HepG2 (cell line): ENCODE results near the gene BIRC6. TPM values are rescaled to one million over a fixed set of nuclear protein-coding genes. Genes with fewer than 3 reads are reported as not detected.

ENCODE experiments used
- BRD4 ChIP-seq: sonication (generic); formaldehyde crosslinking; IDR thresholded peaks from 2 replicates; pipeline ENCODE4 v1.4.0; 2020; ENCODE audit warnings: missing genetic modification reagents
- EZH2 ChIP-seq: conservative IDR thresholded peaks from 2 replicates; pipeline ENCODE4 v1.6.1; 2012; ENCODE audit warnings: mild to moderate bottlenecking, low read depth, low read length, moderate library complexity
- ISX ChIP-seq: sonication (generic); formaldehyde crosslinking; conservative IDR thresholded peaks from 2 replicates; pipeline ENCODE4 v1.5.0; 2020; ENCODE audit warnings: missing genetic modification reagents
- MXD4 ChIP-seq: IDR thresholded peaks from 2 replicates; pipeline ENCODE4 v1.6.1; 2016; ENCODE audit warnings: mild to moderate bottlenecking, missing biosample characterization, missing genetic modification reagents
- PAF1 ChIP-seq: IDR thresholded peaks from 2 replicates; pipeline ENCODE4 v1.6.1; 2016; ENCODE audit warnings: missing genetic modification reagents, missing compliant biosample characterization
- PLRG1 ChIP-seq: fragments of 450-650 bp; conservative IDR thresholded peaks from 2 replicates; pipeline ENCODE4 v1.6.1; 2016
- RBM22 ChIP-seq: fragments of 200-400 bp; formaldehyde crosslinking; optimal IDR thresholded peaks from 2 replicates; pipeline ENCODE3; 2017; ENCODE audit warnings: mild to moderate bottlenecking, low read length, moderate library complexity
- RFXANK ChIP-seq: IDR thresholded peaks from 2 replicates; pipeline ENCODE4 v1.6.1; 2016
- SALL1 ChIP-seq: sonication (generic); formaldehyde crosslinking; IDR thresholded peaks from 2 replicates; pipeline ENCODE4 v1.8.0; 2022; ENCODE audit warnings: mild to moderate bottlenecking, missing genetic modification reagents
- SSRP1 ChIP-seq: IDR thresholded peaks from 2 replicates; pipeline ENCODE4 v1.6.1; 2016; ENCODE audit warnings: control low read depth
- TBX2 ChIP-seq: sonication (generic); formaldehyde crosslinking; IDR thresholded peaks from 2 replicates; pipeline ENCODE4 v1.5.0; 2020; ENCODE audit warnings: missing genetic modification reagents, mild to moderate bottlenecking, borderline replicate concordance
- ZBTB4 ChIP-seq: sonication (generic); formaldehyde crosslinking; IDR thresholded peaks from 2 replicates; pipeline ENCODE4 v1.4.0; 2020; ENCODE audit warnings: missing genetic modification reagents, mild to moderate bottlenecking, borderline replicate concordance
- ZEB1 ChIP-seq: IDR thresholded peaks from 2 replicates; pipeline ENCODE4 v1.6.1; 2012; ENCODE audit warnings: mild to moderate bottlenecking, low read depth, inconsistent platforms; ENCODE audit not compliant: insufficient replicate concordance
- ZKSCAN5 ChIP-seq: sonication (generic); formaldehyde crosslinking; IDR thresholded peaks from 2 replicates; pipeline ENCODE4 v1.5.1; 2020; ENCODE audit warnings: mild to moderate bottlenecking, missing genetic modification reagents
- ZNF253 ChIP-seq: sonication (generic); formaldehyde crosslinking; IDR thresholded peaks from 2 replicates; pipeline ENCODE4 v1.8.0; 2022; ENCODE audit warnings: mild to moderate bottlenecking, missing genetic modification reagents, borderline replicate concordance
- ZNF292 ChIP-seq: sonication (generic); formaldehyde crosslinking; IDR thresholded peaks from 2 replicates; pipeline ENCODE4 v1.8.1; 2022; ENCODE audit warnings: mild to moderate bottlenecking, low read depth, missing genetic modification reagents, borderline replicate concordance
- ZNF547 ChIP-seq: sonication (generic); formaldehyde crosslinking; IDR thresholded peaks from 2 replicates; pipeline ENCODE4 v1.5.1; 2020; ENCODE audit warnings: mild to moderate bottlenecking, missing genetic modification reagents
- polyA plus RNA-seq, 8 experiments: library from polyadenylated mRNA; depleted of rRNA in 3 of 8; stranded (reverse) in 7 of 8; unstranded in 1 of 8; fragments of >200 nt; fragmentation: Illumina TruSeq in 4 of 8; extraction: Trizol in 4 of 8; gene quantifications; 2 replicates each; pipeline versions ENCODE4 v1.2.1 to v1.2.3, GENCODE V29; 2011 to 2016; ENCODE audit warnings: low read depth in 4 of 8, missing spikeins in 1 of 8, mixed read lengths in 1 of 8; ENCODE audit not compliant: insufficient read depth in 1 of 8
- total RNA-seq, 5 experiments: library from RNA; depleted of rRNA; stranded (reverse); fragments of >200 nt; fragmentation: Illumina TruSeq; extraction: Trizol; gene quantifications; 2 replicates each; pipeline ENCODE4 v1.2.3, GENCODE V29; 2016; ENCODE audit warnings: low read depth in 1 of 5
- TF ChIP-seq, protein P1 (sequence below): sonication (generic); formaldehyde crosslinking; IDR thresholded peaks from 2 replicates; pipeline ENCODE4 v1.8.1; 2023; ENCODE audit warnings: missing genetic modification reagents, mild to moderate bottlenecking, borderline replicate concordance
- TF ChIP-seq, protein P2 (sequence below): IDR thresholded peaks from 2 replicates; pipeline ENCODE4 v1.6.1; 2016
- TF ChIP-seq, protein P3 (sequence below): sonication (generic); formaldehyde crosslinking; conservative IDR thresholded peaks from 2 replicates; pipeline ENCODE4 v1.4.0; 2020; ENCODE audit warnings: mild to moderate bottlenecking, missing genetic modification reagents, moderate library complexity
- TF ChIP-seq, protein P4 (sequence below): sonication (generic); formaldehyde crosslinking; IDR thresholded peaks from 2 replicates; pipeline ENCODE4 v1.5.0; 2020; ENCODE audit warnings: mild to moderate bottlenecking, low read depth, missing genetic modification reagents, borderline replicate concordance

BIRC6 gene
- total and polyA plus RNA-seq, 2 of the 13 experiments (the other 11 are each of a cell fraction or from before 2014, with no cell fraction given) = 65.6 to 120 TPM

DNA sequence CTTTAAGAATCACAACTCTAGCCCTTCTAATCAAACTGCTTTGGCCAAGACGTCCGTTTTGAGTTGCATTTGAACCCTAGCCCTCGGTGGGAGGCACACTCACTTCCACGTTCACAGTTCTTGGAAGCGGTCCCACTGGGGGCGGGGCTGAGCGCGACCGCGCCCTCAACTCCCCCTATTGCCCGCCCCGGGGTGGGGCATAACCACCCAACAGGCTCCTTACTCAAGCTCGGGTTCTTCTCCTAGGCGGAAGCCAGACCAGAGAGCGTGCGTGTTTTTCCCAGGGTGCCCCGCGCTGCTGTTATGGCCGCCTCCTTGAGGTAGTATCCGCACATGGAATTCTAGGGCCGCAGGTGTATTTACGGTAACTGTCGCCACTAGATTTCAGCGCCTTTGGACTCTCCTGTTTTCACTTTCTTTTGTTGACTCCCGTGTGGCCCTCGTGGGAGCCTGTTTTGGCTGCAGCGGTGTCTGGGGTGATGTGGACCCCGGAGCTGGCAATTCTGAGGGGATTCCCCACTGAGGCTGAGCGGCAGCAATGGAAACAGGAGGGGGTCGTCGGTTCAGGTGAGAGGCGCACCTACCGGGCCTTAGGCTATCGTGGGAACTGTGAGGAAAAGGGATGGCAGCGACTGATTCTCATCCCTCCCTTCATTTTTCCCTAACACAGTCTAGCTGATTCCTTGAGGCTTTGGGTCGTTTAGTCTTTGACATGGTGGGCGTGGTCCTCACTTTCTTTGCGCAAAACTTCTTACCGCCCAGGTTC lies 271.2 kb downstream of the BIRC6 start, which contains the start of gene TTC27 (continued):
- peak; percentile 50; the same call in 1 of the 2 replicates for TF ChIP-seq TBX2 (CRISPR knock-in tag)
- TF ChIP-seq ZNF547 (CRISPR knock-in tag) = peak; percentile 37; the same call in 1 of the 2 replicates
- TF ChIP-seq MXD4 = peak; percentile 98
- no peak for TF ChIP-seq EZH2
- no peak for TF ChIP-seq ZKSCAN5
- TF ChIP-seq PLRG1 = no peak
- TF ChIP-seq ZNF292 (CRISPR knock-in tag) = no peak
- TF ChIP-seq, protein P1, sequence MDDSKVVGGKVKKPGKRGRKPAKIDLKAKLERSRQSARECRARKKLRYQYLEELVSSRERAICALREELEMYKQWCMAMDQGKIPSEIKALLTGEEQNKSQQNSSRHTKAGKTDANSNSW (CRISPR knock-in tag) = no peak
- TF ChIP-seq PAF1 (CRISPR knock-in tag) = no peak
- TF ChIP-seq, protein P2, sequence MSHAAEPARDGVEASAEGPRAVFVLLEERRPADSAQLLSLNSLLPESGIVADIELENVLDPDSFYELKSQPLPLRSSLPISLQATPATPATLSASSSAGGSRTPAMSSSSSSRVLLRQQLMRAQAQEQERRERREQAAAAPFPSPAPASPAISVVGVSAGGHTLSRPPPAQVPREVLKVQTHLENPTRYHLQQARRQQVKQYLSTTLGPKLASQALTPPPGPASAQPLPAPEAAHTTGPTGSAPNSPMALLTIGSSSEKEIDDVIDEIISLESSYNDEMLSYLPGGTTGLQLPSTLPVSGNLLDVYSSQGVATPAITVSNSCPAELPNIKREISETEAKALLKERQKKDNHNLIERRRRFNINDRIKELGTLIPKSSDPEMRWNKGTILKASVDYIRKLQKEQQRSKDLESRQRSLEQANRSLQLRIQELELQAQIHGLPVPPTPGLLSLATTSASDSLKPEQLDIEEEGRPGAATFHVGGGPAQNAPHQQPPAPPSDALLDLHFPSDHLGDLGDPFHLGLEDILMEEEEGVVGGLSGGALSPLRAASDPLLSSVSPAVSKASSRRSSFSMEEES (CRISPR knock-in tag) = no peak; the same call in 1 of the 2 replicates
- peak; percentile 83 for TF ChIP-seq ZEB1
- TF ChIP-seq, protein P3, sequence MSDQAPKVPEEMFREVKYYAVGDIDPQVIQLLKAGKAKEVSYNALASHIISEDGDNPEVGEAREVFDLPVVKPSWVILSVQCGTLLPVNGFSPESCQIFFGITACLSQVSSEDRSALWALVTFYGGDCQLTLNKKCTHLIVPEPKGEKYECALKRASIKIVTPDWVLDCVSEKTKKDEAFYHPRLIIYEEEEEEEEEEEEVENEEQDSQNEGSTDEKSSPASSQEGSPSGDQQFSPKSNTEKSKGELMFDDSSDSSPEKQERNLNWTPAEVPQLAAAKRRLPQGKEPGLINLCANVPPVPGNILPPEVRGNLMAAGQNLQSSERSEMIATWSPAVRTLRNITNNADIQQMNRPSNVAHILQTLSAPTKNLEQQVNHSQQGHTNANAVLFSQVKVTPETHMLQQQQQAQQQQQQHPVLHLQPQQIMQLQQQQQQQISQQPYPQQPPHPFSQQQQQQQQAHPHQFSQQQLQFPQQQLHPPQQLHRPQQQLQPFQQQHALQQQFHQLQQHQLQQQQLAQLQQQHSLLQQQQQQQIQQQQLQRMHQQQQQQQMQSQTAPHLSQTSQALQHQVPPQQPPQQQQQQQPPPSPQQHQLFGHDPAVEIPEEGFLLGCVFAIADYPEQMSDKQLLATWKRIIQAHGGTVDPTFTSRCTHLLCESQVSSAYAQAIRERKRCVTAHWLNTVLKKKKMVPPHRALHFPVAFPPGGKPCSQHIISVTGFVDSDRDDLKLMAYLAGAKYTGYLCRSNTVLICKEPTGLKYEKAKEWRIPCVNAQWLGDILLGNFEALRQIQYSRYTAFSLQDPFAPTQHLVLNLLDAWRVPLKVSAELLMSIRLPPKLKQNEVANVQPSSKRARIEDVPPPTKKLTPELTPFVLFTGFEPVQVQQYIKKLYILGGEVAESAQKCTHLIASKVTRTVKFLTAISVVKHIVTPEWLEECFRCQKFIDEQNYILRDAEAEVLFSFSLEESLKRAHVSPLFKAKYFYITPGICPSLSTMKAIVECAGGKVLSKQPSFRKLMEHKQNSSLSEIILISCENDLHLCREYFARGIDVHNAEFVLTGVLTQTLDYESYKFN = peak; percentile 53; the same call in 1 of the 2 replicates
- no peak for TF ChIP-seq RBM22
- no peak for TF ChIP-seq BRD4
- no peak for TF ChIP-seq ISX (CRISPR knock-in tag)
- TF ChIP-seq SALL1 (CRISPR knock-in tag) = peak; percentile 83
- TF ChIP-seq, protein P4, sequence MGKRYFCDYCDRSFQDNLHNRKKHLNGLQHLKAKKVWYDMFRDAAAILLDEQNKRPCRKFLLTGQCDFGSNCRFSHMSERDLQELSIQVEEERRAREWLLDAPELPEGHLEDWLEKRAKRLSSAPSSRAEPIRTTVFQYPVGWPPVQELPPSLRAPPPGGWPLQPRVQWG (CRISPR knock-in tag) = no peak
- no peak for TF ChIP-seq RFXANK
- no peak; the same call in 1 of the 2 replicates for TF ChIP-seq SSRP1 (CRISPR knock-in tag)
- TF ChIP-seq ZNF253 (CRISPR knock-in tag) = no peak
- peak; percentile 20; the same call in 1 of the 2 replicates for TF ChIP-seq ZBTB4 (CRISPR knock-in tag)
